HepG2 (cell line): Measurements from ENCODE around the gene DOCK2. TPM values are rescaled to one million over a fixed set of nuclear protein-coding genes. Genes with fewer than 3 reads are reported as not detected.
A peak's percentile ranks its signal among the peaks of the same experiment; 100 is the strongest.
"Not testable (repeated sequence)": the region's sequence is repeated elsewhere in the genome, so short reads cannot be mapped to it uniquely, and the experiment has no call there.

Experiments used
- ATAC-seq: fragments of 200-7000 bp; cut with Tn5 transposase; 3 replicates; pipeline ENCODE4 v1.9.1; 2020; ENCODE audit warnings: mild to moderate bottlenecking, moderate library complexity
- BruUV-seq: library from RNA; stranded (reverse); fragments of 400-500 nt; replicated peaks from 2 replicates; lab custom pipeline; 2021; lab: Mats Ljungman, UMichigan
- CTCF ChIA-PET: fragments of 300-600 bp; formaldehyde crosslinking; extraction: SDS; loops from one replicate; lab custom pipeline; 2021; ENCODE audit warnings: low total read pairs, inconsistent platforms, low intra/inter-chr PET ratio; lab: Yijun Ruan, JAX
- POLR2A ChIA-PET: fragments of 350-600 bp; sonication (Branson Sonifier 250); formaldehyde crosslinking; loops from one replicate; lab custom pipeline; 2020; ENCODE audit warnings: antibody characterized with exemption, inconsistent platforms; lab: Yijun Ruan, JAX
- DNase-seq: peaks from one replicate; pipeline ENCODE4 v3.0.0-alpha.2; 2015; ENCODE audit warnings: low spot score
- FAIRE-seq: peaks from 3 replicates; lab custom pipeline; 2011; peaks lifted over from hg19 to GRCh38; lab: Jason Lieb, UNC
- H2AFZ ChIP-seq: one replicate; pipeline ENCODE4 v1.6.1; 2011; ENCODE audit warnings: low read length, inconsistent platforms
- H3K27ac ChIP-seq: fragments of 300-600 bp; 3 replicates; pipeline ENCODE4 v1.8.0; 2011; ENCODE audit warnings: mixed run types, mild to moderate bottlenecking, mixed read lengths, low read length, inconsistent platforms; ENCODE audit not compliant: insufficient read depth; ENCODE audit errors: extremely low read length
- H3K27me3 ChIP-seq, 2 experiments: fragments of 200-600 bp in 1 of 2; 2 replicates in 1 of 2; 3 replicates in 1 of 2; pipeline versions ENCODE4 v1.6.0 to v1.8.0; 2011; ENCODE audit warnings: low read length in 2 of 2, mild to moderate bottlenecking in 2 of 2, moderate library complexity in 2 of 2, inconsistent platforms in 1 of 2; ENCODE audit not compliant: insufficient read depth in 2 of 2, control insufficient read depth in 1 of 2
- H3K36me3 ChIP-seq, 2 experiments: fragments of 200-600 bp in 1 of 2; replicated peaks in 1 of 2; 2 replicates in 1 of 2; 3 replicates in 1 of 2; pipeline versions ENCODE4 v1.5.1 to v1.8.0; 2011; ENCODE audit warnings: low read length in 2 of 2, inconsistent platforms in 1 of 2; ENCODE audit not compliant: insufficient read depth in 2 of 2, control insufficient read depth in 1 of 2
- H3K4me1 ChIP-seq: 2 replicates; pipeline ENCODE4 v1.5.1; 2012; ENCODE audit warnings: low read length, inconsistent platforms; ENCODE audit not compliant: insufficient read depth
- H3K4me2 ChIP-seq: 2 replicates; pipeline ENCODE4 v1.6.0; 2011; ENCODE audit warnings: low read depth, low read length, inconsistent platforms
- H3K4me3 ChIP-seq, 3 experiments: fragments of 200-600 bp in 1 of 3; sonication (generic), shearing (Covaris generic) in 1 of 3; replicated peaks in 1 of 3; 2 replicates each; pipeline ENCODE4 v1.5.1; 2011 to 2016; ENCODE audit warnings: low read length in 3 of 3, inconsistent platforms in 2 of 3, low read depth in 2 of 3, mild to moderate bottlenecking in 2 of 3, control low read depth in 1 of 3, mixed read lengths in 1 of 3; ENCODE audit not compliant: insufficient read depth in 1 of 3
- H3K79me2 ChIP-seq: one replicate; pipeline ENCODE4 v1.6.1; 2011; ENCODE audit warnings: low read length, inconsistent platforms; ENCODE audit not compliant: insufficient read depth
- H3K9ac ChIP-seq: 2 replicates; pipeline ENCODE4 v1.6.0; 2011; ENCODE audit warnings: mild to moderate bottlenecking, low read depth, low read length, inconsistent platforms; ENCODE audit not compliant: insufficient read depth
- H3K9me3 ChIP-seq: 2 replicates; pipeline ENCODE4 v1.5.1; 2012; ENCODE audit warnings: mild to moderate bottlenecking, low read length
- H4K20me1 ChIP-seq: 2 replicates; pipeline ENCODE4 v1.6.0; 2011; ENCODE audit warnings: inconsistent platforms, mild to moderate bottlenecking, low read length, moderate library complexity; ENCODE audit not compliant: insufficient read depth
- CBX1 ChIP-seq: IDR thresholded peaks from one replicate; pipeline ENCODE4 v1.6.1; 2016; ENCODE audit warnings: antibody characterized with exemption, low read depth
- ZBTB42 ChIP-seq: sonication (generic); formaldehyde crosslinking; IDR thresholded peaks from 2 replicates; pipeline ENCODE4 v1.5.0; 2020; ENCODE audit warnings: mild to moderate bottlenecking, missing genetic modification reagents
- ZNF225 ChIP-seq: sonication (generic); formaldehyde crosslinking; IDR thresholded peaks from 2 replicates; pipeline ENCODE4 v1.4.0; 2020; ENCODE audit warnings: mild to moderate bottlenecking, missing genetic modification reagents
- ZNF772 ChIP-seq: sonication (generic); formaldehyde crosslinking; IDR thresholded peaks from 2 replicates; pipeline ENCODE4 v1.5.0; 2020; ENCODE audit warnings: mild to moderate bottlenecking, missing genetic modification reagents
- WGBS: methylation state at CpG from one replicate; pipeline ENCODE4 v1.1.6; 2017; ENCODE audit warnings: low lambda C conversion rate; 5-methylcytosine and 5-hydroxymethylcytosine counted together
- in situ Hi-C: cut with HindIII; loops from 2 replicates; pipeline ENCODE4 v1.10.0; 2017; ENCODE audit warnings: low pct_unique_long_range_greater_than_20kb; ENCODE audit not compliant: extremely low pct_ligation_motif_present
- intact Hi-C: fragments of 100-400 bp; cut with micrococcal nuclease; formaldehyde crosslinking; loops from one replicate; pipeline ENCODE4 v1.10.0; 2022; ENCODE audit not compliant: unreplicated experiment
- polyA plus RNA-seq, 8 experiments: library from polyadenylated mRNA; depleted of rRNA in 3 of 8; stranded (reverse) in 7 of 8; unstranded in 1 of 8; fragments of >200 nt; fragmentation: Illumina TruSeq in 4 of 8; extraction: Trizol in 4 of 8; gene quantifications; 2 replicates each; pipeline versions ENCODE4 v1.2.1 to v1.2.3, GENCODE V29; 2011 to 2016; ENCODE audit warnings: low read depth in 4 of 8, missing spikeins in 1 of 8, mixed read lengths in 1 of 8; ENCODE audit not compliant: insufficient read depth in 1 of 8
- total RNA-seq, 5 experiments: library from RNA; depleted of rRNA; stranded (reverse); fragments of >200 nt; fragmentation: Illumina TruSeq; extraction: Trizol; gene quantifications; 2 replicates each; pipeline ENCODE4 v1.2.3, GENCODE V29; 2016; ENCODE audit warnings: low read depth in 1 of 5
- TF ChIP-seq, protein P1 (sequence below): fragments of 450-650 bp; IDR thresholded peaks from 2 replicates; pipeline ENCODE4 v1.6.1; 2016

DOCK2 gene
- total and polyA plus RNA-seq, 2 of the 13 experiments (the other 11 are each of a cell fraction or from before 2014, with no cell fraction given): not detected

DNA sequence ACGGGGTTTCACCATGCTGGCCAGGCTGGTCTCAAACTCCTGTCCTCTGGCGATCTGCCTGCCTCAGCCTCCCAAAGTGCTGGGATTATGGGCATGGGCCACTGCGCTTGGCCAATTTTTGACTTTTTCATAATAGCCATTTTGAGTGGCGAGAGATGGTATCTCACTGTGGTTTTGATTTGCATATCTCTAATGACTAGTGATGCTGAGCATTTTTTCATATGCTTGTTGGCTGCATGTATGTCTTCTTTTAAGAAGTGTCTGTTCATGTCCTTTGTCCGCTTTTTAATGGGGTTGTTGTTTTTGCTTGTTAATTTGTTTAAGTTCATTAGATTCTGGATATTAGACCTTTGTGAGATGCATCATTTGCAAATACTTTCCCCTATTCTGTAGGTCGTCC, 129.9 kb downstream of the DOCK2 start:
- H3K79me2 ChIP-seq, H3K9ac ChIP-seq, H3K4me3 ChIP-seq, DNase-seq, H2AFZ ChIP-seq, in situ Hi-C loops, H3K4me2 ChIP-seq, FAIRE-seq, ATAC-seq, CTCF ChIA-PET, H4K20me1 ChIP-seq, H3K27ac ChIP-seq, H3K27me3 ChIP-seq, H3K4me1 ChIP-seq, intact Hi-C loops, BruUV-seq, H3K9me3 ChIP-seq, POLR2A ChIA-PET, H3K36me3 ChIP-seq: not testable (repeated sequence)
- WGBS: 23% methylated on average over 6 of the region's 6 CpGs

DNA sequence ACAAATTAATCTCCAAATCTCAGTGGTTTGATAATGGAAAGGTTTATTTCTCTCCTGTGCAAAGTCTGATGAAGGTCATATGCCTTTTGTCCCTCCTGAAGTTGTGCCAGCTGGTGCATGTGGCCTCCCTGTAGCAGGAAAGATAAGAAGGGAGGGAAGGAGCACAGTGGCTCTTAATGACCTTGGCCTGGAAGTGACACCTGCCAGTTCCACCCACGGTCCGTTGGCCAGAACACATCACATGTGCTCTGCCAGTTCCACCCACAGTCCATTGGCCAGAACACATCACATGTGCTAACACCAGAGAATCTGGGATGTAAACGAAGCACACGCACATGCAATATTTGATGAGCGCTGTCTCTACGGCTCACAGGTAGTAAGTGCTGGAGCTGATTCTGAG, 130.9 kb downstream of the DOCK2 start:
- DNase-seq (no peak), ATAC-seq (no peak), FAIRE-seq (no peak)
- no peaks in the 10 kb centered on the region for H3K79me2 ChIP-seq
- ChIA-PET POLR2A (no interaction called here), CTCF (no interaction called here)
- H3K9me3 ChIP-seq: no peaks in the 10 kb centered on the region
- no peak overlapping the region for H2AFZ ChIP-seq
- H4K20me1 ChIP-seq: no peaks in the 10 kb centered on the region
- no peak for TF ChIP-seq ZNF225 (CRISPR knock-in tag)
- TF ChIP-seq, protein P1, sequence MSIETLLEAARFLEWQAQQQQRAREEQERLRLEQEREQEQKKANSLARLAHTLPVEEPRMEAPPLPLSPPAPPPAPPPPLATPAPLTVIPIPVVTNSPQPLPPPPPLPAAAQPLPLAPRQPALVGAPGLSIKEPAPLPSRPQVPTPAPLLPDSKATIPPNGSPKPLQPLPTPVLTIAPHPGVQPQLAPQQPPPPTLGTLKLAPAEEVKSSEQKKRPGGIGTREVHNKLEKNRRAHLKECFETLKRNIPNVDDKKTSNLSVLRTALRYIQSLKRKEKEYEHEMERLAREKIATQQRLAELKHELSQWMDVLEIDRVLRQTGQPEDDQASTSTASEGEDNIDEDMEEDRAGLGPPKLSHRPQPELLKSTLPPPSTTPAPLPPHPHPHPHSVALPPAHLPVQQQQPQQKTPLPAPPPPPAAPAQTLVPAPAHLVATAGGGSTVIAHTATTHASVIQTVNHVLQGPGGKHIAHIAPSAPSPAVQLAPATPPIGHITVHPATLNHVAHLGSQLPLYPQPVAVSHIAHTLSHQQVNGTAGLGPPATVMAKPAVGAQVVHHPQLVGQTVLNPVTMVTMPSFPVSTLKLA: 0 out of 2 replicates have a peak, but pooled peaks have one; percentile 9
- TF ChIP-seq ZBTB42 (CRISPR knock-in tag): no peak
- TF ChIP-seq CBX1: no peak
- TF ChIP-seq ZNF772: no peak
- BruUV-seq: no TSS peak
- no peaks in the 10 kb centered on the region; a peak in 1 of 5 replicates for H3K27me3 ChIP-seq
- H3K9ac ChIP-seq: no peak overlapping the region
- no peak overlapping the region for H3K27ac ChIP-seq
- in situ Hi-C loops (no loop called here), intact Hi-C loops (no loop called here)
- H3K4me3 ChIP-seq: no peak overlapping the region
- WGBS: 34% methylated on average over 4 of the region's 6 CpGs
- H3K4me2 ChIP-seq: no peak overlapping the region
- no peaks in the 10 kb centered on the region for H3K36me3 ChIP-seq
- no peaks in the 10 kb centered on the region for H3K4me1 ChIP-seq
